ENCODE results near the gene CCDC34.

- no peak for TF ChIP-seq CTCF (IDR thresholded peaks at IDR 0.05)
- TF ChIP-seq POLR2A (IDR thresholded peaks at IDR 0.05), result no peak
- TF ChIP-seq EP300 (IDR thresholded peaks at IDR 0.05), result no peak
Measured at GRCh38 chr11:27375370-27375769, 12.4 kb upstream of the CCDC34 start.
